ENCODE results near the gene PM20D1.
"Not testable (repeated sequence)": the region's sequence is repeated elsewhere in the genome, so short reads cannot be mapped to it uniquely, and the experiment has no call there.

PM20D1 gene

DNA sequence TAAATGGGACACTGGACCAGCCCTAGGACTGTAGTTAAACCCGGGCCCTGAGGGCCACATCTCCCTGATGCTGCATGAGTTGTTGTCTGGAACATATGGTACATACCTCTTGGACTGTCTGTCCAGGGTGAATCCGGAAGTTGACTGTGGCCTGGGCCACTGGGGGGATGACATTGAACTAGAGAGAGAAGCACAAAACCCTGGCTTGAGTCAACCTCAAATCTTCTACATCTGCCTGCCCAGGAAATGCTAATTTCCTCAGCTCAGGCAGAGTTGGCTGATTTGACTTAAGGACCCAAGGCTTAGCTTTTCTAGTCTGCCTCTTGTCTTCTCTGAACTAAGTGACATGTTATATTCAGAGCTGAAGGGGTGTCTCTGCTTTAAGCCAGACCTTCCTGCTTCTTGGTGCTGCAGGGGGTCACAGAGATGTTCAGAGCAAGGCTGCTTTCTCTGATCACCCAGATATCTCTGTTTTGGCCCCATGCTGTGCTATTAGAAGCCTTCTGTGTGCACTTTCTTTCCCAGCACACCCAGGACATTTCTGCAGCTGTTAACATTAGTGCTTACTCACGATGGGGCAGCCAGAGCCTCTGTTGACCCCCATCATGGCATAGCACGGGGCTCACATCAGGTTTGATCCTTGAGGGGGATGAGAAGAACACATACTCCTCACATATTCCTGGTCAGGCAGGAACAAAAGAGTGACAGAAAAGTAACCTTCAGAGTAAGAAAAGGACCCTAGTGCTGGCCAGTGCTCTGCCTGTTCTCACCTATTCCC lies 9.6 kb downstream of the PM20D1 start:
- DNase-seq (ENCODE audit: low spot score) = no peak

DNA sequence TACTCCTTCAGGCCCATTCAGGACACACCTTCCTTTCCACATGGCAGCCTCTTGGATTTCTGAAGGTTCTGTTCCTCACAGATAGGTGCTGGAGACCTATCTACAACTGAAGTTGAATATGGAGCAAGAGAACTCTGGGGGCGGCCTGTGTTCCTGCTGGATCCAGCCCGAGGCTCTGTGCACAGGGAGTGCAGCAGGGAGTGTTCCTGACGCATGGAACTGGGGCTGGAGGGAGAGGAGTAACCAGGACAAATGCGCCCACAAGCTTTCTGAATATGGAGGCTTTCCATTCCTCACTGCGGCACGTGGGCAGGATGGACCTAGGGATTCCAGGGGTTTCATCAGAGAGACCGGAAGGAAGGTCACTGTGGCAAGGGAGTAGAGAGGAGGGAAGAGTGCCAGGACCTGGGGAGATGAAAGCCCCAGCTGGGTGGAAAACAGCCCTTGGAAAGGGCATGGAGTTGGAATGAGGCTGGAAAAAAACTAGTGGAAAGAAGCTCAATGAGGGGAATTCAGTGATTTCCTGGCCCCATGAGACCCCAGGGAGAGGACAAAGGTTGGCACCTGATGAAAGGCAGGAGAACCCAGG lies 12.5 kb downstream of the PM20D1 start:
- DNase-seq (ENCODE audit: low spot score) = no peak

DNA sequence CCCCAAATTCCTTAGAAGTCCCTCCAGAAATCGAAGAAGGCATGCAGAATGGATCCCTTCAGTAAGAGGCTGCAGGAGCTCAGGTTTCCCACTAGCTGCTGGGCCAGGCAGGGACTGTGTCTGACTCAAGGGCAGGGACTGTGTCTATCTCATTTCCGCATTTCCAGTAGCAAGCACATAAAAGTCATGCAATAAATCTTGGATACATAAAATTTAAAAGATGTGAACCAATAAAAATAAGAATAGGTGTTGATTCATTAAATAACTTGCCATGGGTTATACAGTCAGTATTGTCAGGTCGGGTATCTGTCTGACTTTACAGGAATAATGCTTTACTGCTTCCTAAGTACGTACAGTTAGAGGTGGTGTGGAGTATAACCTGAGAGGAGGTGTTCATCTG lies 15.2 kb downstream of the PM20D1 start:
- no peak for DNase-seq (ENCODE audit: low spot score)

GRCh38 chr1:205832326-205832751 lies 17.6 kb downstream of the PM20D1 start:
- DNase-seq (ENCODE audit: low spot score) = no peak

- no peak for DNase-seq (ENCODE audit: low spot score)
Measured at GRCh38 chr1:205827623-205828022, 22.3 kb downstream of the PM20D1 start.

DNA sequence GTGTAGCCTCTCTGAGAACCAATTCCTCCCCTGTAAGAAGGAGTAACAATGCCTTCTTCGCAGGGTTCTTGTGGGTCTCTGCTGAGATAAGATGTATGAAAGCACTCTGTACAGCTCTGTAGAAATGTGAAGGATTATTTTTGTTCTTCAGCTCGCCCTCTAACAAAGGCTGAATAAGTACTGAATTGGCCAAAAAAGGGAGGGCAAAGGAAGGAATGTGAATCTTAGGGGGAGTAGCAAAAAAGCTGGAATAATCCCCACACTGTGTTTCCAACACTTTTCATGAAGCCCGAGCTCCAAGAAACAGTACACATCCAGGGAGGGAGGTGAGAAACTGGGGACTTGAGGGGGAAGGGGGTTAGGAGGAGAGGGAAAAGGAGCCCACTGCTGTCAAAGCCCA lies 22.9 kb downstream of the PM20D1 start:
- no peak for DNase-seq (ENCODE audit: low spot score)

DNA sequence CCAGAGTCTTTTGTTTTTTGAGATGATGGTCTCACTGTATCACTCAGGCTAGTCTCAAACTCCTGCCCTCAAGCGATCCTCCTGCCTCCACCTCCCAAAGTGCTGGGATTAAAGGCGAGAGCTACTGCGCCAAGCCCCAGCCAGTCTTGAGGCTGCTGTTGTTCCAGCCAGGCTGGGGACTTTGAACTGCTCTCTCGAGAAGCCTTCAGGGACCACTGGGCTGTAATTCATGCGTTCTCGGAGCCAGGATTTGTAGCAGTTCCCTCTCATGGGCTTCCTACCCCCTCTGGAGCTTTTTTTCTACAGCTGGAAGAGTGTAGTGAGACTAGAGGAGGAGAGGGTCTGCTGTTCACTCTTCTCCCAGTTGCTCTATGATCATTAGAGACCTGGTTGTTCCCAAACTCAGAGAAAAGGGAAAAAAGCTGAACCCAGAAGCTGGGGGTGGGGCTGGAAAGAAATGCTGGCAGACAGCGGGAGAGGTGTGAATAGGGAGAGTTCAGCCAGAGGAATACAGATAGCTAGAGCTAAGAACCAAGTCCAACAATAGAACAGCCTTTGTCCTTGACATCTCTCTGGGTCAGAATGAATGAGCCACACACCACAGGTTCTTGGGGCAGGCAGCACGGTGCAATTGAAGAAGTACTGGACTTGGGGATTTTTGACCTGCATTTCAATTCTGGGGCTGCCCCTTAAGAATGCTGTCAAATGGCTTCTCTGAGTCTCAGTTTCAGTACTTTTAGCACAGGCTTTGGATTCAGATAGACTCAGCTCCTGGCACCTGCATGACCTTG lies 23.7 kb downstream of the PM20D1 start:
- no peak for DNase-seq (ENCODE audit: low spot score)

GRCh38 chr1:205824180-205824579 lies 25.8 kb downstream of the PM20D1 start:
- DNase-seq (ENCODE audit: low spot score) = no peak

DNA sequence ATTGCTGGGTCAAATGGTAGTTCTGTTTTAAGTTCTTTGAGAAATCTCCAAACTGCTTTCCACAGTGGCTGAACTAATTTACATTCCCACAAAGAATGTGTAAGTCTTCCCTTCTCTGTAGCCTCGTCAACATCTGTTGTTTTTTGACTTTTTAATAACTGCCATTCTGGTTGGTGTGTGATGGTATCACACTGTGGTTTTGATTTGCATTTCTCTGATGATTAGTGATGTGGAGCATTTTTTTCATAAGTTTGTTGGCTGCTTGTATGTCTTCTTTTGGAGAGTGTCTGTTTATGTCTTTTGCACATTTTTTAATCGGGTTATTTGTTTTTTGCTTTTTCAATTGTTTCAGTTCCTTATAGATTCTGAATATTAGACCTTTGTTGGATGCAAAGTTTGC lies 26.7 kb downstream of the PM20D1 start:
- DNase-seq (ENCODE audit: low spot score) = not testable (repeated sequence)

DNA sequence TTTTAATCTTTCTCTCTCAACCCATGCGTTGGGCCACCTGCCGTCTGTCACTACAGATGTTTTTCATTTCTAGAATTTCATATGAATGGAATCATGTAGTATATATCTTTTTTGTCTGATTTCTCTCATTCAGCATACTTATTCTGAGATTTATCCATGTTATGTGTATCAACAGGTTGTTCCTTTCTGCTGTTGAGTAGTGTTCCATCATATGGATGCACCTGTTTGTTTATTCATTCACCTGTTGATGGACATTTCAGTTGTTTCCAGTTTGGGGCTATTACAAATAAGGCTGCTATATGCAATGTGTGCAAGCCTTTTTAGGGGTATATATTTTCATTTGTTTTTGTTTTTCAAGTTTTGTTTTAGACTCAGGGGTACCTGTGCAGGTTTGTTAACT lies 27.5 kb downstream of the PM20D1 start:
- no peak for DNase-seq (ENCODE audit: low spot score)

GRCh38 chr1:205817988-205818387 lies 31.9 kb downstream of the PM20D1 start:
- no peak for DNase-seq (ENCODE audit: low spot score)

GRCh38 chr1:205817364-205817763 lies 32.6 kb downstream of the PM20D1 start:
- DNase-seq (ENCODE audit: low spot score) = no peak

GRCh38 chr1:205813755-205814058 lies 36.2 kb downstream of the PM20D1 start:
- peak; percentile 55 for DNase-seq (ENCODE audit: low spot score)

GRCh38 chr1:205812878-205813754 lies 36.8 kb downstream of the PM20D1 start, which contains the start of gene SLC41A1:
SLC41A1 (minus strand) TSS chr1:205813198; CDS start chr1:205810441, 2,757 bp downstream.
- DNase-seq (ENCODE audit: low spot score) = peak; percentile 93

- no peak for DNase-seq (ENCODE audit: low spot score)
Measured at GRCh38 chr1:205812271-205812877, 37.6 kb downstream of the PM20D1 start.

DNA sequence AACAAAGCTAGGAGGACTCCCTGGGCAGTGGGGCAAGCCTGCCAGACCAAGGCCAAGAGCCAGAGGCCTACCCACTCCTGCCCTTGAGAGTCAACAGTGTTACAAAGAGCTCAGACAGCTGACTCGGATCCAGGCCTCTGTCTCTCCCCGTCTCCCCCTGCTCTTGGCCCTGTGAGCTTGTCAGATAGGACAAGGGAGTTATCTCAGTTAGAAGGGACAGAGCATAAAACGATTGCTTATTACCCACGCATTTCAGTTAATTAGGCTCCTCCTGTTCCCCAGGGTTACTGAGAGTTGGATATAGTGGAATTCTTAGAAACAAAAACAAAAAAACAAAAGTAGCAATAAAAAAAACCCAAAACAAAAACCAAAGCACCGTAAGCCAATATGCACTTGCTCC lies 38.3 kb downstream of the PM20D1 start:
- no peak for DNase-seq (ENCODE audit: low spot score)

- DNase-seq (ENCODE audit: low spot score) = no peak
Measured at GRCh38 chr1:205810448-205811157, 39.3 kb downstream of the PM20D1 start.

GRCh38 chr1:205809942-205810345 lies 40.0 kb downstream of the PM20D1 start:
- no peak for DNase-seq (ENCODE audit: low spot score)

DNA sequence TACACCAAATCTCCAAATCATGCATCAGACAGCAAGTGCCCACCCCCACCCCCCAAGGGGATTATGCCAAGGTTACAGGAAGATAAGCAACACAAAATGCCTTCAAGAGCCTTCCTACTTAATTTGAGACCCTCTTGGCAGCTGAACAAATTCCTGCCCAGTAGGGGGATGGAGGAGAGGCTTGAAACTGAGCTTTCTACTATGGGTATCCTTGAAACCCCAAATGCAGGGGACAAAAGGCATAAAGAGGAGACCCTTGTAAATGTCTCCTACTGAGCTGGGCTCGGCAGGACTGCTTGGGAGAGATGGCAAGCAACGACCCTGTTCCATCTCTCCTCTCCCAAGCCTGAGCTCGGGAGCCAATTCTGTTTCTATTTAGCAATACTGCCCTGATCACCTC lies 40.5 kb downstream of the PM20D1 start:
- DNase-seq (ENCODE audit: low spot score) = no peak

GRCh38 chr1:205805082-205805711 lies 44.7 kb downstream of the PM20D1 start:
- no peak for DNase-seq (ENCODE audit: low spot score)

- DNase-seq (ENCODE audit: low spot score) = no peak
Measured at GRCh38 chr1:205804605-205805004, 45.3 kb downstream of the PM20D1 start.
